NOMO-1 (cell line): ENCODE measurements around the gene TRIM69.
A peak's percentile ranks its signal among the peaks of the same experiment; 100 is the strongest.
"Not testable (repeated sequence)": the region's sequence is repeated elsewhere in the genome, so short reads cannot be mapped to it uniquely, and the experiment has no call there.

ENCODE experiments used
- DNase-seq, 2 experiments: peaks; one replicate each; lab custom pipeline; 2025; ENCODE audit not compliant: unreplicated experiment in 2 of 2; lab: John Stamatoyannopoulos, UW

The TRIM69 gene

GRCh38 chr15:44715142-44715796 lies 21.1 kb upstream of the TRIM69 start:
- DNase-seq: no peak

- DNase-seq: no peak
Observed at GRCh38 chr15:44715797-44716334, 20.5 kb upstream of the TRIM69 start.

GRCh38 chr15:44716983-44717602 lies 19.2 kb upstream of the TRIM69 start:
- no peak for DNase-seq

GRCh38 chr15:44718180-44718926 lies 18.0 kb upstream of the TRIM69 start:
- DNase-seq: no peak

- no peak for DNase-seq
Observed at GRCh38 chr15:44718927-44719292, 17.4 kb upstream of the TRIM69 start.

- DNase-seq: no peak
Observed at GRCh38 chr15:44719293-44719999, 16.9 kb upstream of the TRIM69 start.

- not testable (repeated sequence) for DNase-seq
Observed at GRCh38 chr15:44720000-44720435, 16.3 kb upstream of the TRIM69 start.

GRCh38 chr15:44720460-44721176 lies 15.7 kb upstream of the TRIM69 start:
- no peak for DNase-seq

- DNase-seq: no peak
Observed at GRCh38 chr15:44722011-44722410, 14.3 kb upstream of the TRIM69 start.

- DNase-seq: peak; percentile 35 to 38
Observed at GRCh38 chr15:44726136-44726535, 10.2 kb upstream of the TRIM69 start.

GRCh38 chr15:44726568-44727484 lies 9.5 kb upstream of the TRIM69 start:
- DNase-seq: peak; percentile 87 to 94

GRCh38 chr15:44727485-44728231 lies 8.7 kb upstream of the TRIM69 start:
- no peak for DNase-seq

GRCh38 chr15:44728232-44728575 lies 8.1 kb upstream of the TRIM69 start:
- not testable (repeated sequence) for DNase-seq

- peak; percentile 95 to 99 for DNase-seq
Observed at GRCh38 chr15:44728576-44729407, 7.5 kb upstream of the TRIM69 start.

- DNase-seq: peak; percentile 36 to 38
Observed at GRCh38 chr15:44729408-44730127, 6.8 kb upstream of the TRIM69 start.

- no peak for DNase-seq
Observed at GRCh38 chr15:44734839-44735481, 1.4 kb upstream of the TRIM69 start.
